K562 (cell line): ENCODE results near the gene ZNF652. TPM values are rescaled to one million over a fixed set of nuclear protein-coding genes. Genes with fewer than 3 reads are reported as not detected.

ENCODE experiments used
- ATF1 ChIP-seq, 2 experiments: fragments of 450-650 bp in 1 of 2; IDR thresholded peaks; 2 replicates each; pipeline ENCODE4 v1.6.1; 2016; ENCODE audit warnings: missing compliant biosample characterization in 1 of 2, missing genetic modification characterization in 1 of 2
- CREM ChIP-seq: IDR thresholded peaks from 2 replicates; pipeline ENCODE4 v1.6.1; 2014; ENCODE audit warnings: antibody characterized with exemption, low read depth
- GATA2 ChIP-seq: sonication (generic); formaldehyde crosslinking; IDR thresholded peaks from 2 replicates; pipeline ENCODE4 v1.4.0; 2020; ENCODE audit warnings: mild to moderate bottlenecking, missing genetic modification reagents
- GTF2F1 ChIP-seq: IDR thresholded peaks from 2 replicates; pipeline ENCODE4 v1.6.1; 2011; ENCODE audit warnings: low read depth, low read length, improper control_type of control experiment
- HNRNPH1 ChIP-seq: fragments of 200-400 bp; formaldehyde crosslinking; optimal IDR thresholded peaks from 2 replicates; pipeline ENCODE3; 2017; ENCODE audit warnings: low read depth, mild to moderate bottlenecking, low read length, moderate library complexity
- ILK ChIP-seq: fragments of 450-650 bp; IDR thresholded peaks from 2 replicates; pipeline ENCODE4 v1.6.1; 2016; ENCODE audit warnings: missing genetic modification characterization, low read depth, mild to moderate bottlenecking, missing compliant biosample characterization, moderate library complexity, borderline replicate concordance
- MEF2A ChIP-seq: IDR thresholded peaks from 2 replicates; pipeline ENCODE4 v1.6.1; 2011; ENCODE audit warnings: low read depth, mild to moderate bottlenecking, low read length, moderate library complexity; ENCODE audit not compliant: control insufficient read depth
- NCOA6 ChIP-seq: fragments of 450-650 bp; IDR thresholded peaks from 2 replicates; pipeline ENCODE4 v1.6.1; 2017; ENCODE audit warnings: mild to moderate bottlenecking
- YBX1 ChIP-seq: fragments of 450-650 bp; IDR thresholded peaks from 2 replicates; pipeline ENCODE4 v1.7.1; 2016; ENCODE audit warnings: mild to moderate bottlenecking
- ZNF12 ChIP-seq: sonication (generic); formaldehyde crosslinking; IDR thresholded peaks from 2 replicates; pipeline ENCODE4 v1.4.0; 2020; ENCODE audit warnings: mild to moderate bottlenecking, missing genetic modification reagents
- ZNF583 ChIP-seq: fragments of 250-450 bp; sonication (Bioruptor Pico); IDR thresholded peaks from 2 replicates; pipeline ENCODE4 v1.4.0; 2020
- ZNF668 ChIP-seq: fragments of 250-450 bp; sonication (Bioruptor Pico); IDR thresholded peaks from 2 replicates; pipeline ENCODE4 v1.8.0; 2022; ENCODE audit warnings: mild to moderate bottlenecking, inconsistent platforms
- polyA plus RNA-seq, 8 experiments: library from polyadenylated mRNA; depleted of rRNA in 4 of 8; stranded (reverse) in 5 of 8; unstranded in 3 of 8; fragments of >200 nt; fragmentation: Nextera tagmentation in 2 of 8; fragmentation: Illumina TruSeq in 1 of 8; extraction: Ambion mirVana in 2 of 8; extraction: Trizol in 1 of 8; gene quantifications; 2 replicates each; pipeline versions ENCODE4 v1.2.1 to v1.2.3, GENCODE V29; 2011 to 2014; ENCODE audit warnings: inconsistent platforms in 1 of 8, missing spikeins in 1 of 8
- total RNA-seq, 7 experiments: library from RNA; depleted of rRNA in 6 of 7; stranded (reverse); fragments of >200 nt in 6 of 7; fragmentation: Illumina TruSeq in 2 of 7; extraction: Trizol in 2 of 7; gene quantifications; 2 replicates each; pipeline versions ENCODE4 v1.2.1 to v1.2.3, GENCODE V29; 2011 to 2021; ENCODE audit warnings: low replicate concordance in 1 of 7
- TF ChIP-seq, protein P1 (sequence below), 2 experiments: fragments of 450-650 bp; IDR thresholded peaks; 2 replicates each; pipeline ENCODE4 v1.6.1; 2016; ENCODE audit warnings: mild to moderate bottlenecking in 2 of 2, borderline replicate concordance in 1 of 2, low read depth in 1 of 2, moderate library complexity in 1 of 2
- TF ChIP-seq, protein P2 (sequence below): fragments of 250-450 bp; sonication (Bioruptor Pico); IDR thresholded peaks from 2 replicates; pipeline ENCODE4 v1.4.0; 2020; ENCODE audit warnings: mild to moderate bottlenecking, moderate library complexity
- TF ChIP-seq, protein P3 (sequence below): fragments of 250-450 bp; sonication (Bioruptor Pico); IDR thresholded peaks from 2 replicates; pipeline ENCODE4 v1.6.1; 2021; ENCODE audit warnings: mild to moderate bottlenecking
- TF ChIP-seq, protein P4 (sequence below): fragments of 250-450 bp; sonication (Bioruptor Pico); IDR thresholded peaks from 2 replicates; pipeline ENCODE4 v1.5.0; 2022; ENCODE audit warnings: mild to moderate bottlenecking

ZNF652 gene
- total and polyA plus RNA-seq, 9 of the 15 experiments (the other 6 are each of a cell fraction or from before 2014, with no cell fraction given): 5.1 to 15.5 (median 7.8) TPM

- TF ChIP-seq, protein P1, sequence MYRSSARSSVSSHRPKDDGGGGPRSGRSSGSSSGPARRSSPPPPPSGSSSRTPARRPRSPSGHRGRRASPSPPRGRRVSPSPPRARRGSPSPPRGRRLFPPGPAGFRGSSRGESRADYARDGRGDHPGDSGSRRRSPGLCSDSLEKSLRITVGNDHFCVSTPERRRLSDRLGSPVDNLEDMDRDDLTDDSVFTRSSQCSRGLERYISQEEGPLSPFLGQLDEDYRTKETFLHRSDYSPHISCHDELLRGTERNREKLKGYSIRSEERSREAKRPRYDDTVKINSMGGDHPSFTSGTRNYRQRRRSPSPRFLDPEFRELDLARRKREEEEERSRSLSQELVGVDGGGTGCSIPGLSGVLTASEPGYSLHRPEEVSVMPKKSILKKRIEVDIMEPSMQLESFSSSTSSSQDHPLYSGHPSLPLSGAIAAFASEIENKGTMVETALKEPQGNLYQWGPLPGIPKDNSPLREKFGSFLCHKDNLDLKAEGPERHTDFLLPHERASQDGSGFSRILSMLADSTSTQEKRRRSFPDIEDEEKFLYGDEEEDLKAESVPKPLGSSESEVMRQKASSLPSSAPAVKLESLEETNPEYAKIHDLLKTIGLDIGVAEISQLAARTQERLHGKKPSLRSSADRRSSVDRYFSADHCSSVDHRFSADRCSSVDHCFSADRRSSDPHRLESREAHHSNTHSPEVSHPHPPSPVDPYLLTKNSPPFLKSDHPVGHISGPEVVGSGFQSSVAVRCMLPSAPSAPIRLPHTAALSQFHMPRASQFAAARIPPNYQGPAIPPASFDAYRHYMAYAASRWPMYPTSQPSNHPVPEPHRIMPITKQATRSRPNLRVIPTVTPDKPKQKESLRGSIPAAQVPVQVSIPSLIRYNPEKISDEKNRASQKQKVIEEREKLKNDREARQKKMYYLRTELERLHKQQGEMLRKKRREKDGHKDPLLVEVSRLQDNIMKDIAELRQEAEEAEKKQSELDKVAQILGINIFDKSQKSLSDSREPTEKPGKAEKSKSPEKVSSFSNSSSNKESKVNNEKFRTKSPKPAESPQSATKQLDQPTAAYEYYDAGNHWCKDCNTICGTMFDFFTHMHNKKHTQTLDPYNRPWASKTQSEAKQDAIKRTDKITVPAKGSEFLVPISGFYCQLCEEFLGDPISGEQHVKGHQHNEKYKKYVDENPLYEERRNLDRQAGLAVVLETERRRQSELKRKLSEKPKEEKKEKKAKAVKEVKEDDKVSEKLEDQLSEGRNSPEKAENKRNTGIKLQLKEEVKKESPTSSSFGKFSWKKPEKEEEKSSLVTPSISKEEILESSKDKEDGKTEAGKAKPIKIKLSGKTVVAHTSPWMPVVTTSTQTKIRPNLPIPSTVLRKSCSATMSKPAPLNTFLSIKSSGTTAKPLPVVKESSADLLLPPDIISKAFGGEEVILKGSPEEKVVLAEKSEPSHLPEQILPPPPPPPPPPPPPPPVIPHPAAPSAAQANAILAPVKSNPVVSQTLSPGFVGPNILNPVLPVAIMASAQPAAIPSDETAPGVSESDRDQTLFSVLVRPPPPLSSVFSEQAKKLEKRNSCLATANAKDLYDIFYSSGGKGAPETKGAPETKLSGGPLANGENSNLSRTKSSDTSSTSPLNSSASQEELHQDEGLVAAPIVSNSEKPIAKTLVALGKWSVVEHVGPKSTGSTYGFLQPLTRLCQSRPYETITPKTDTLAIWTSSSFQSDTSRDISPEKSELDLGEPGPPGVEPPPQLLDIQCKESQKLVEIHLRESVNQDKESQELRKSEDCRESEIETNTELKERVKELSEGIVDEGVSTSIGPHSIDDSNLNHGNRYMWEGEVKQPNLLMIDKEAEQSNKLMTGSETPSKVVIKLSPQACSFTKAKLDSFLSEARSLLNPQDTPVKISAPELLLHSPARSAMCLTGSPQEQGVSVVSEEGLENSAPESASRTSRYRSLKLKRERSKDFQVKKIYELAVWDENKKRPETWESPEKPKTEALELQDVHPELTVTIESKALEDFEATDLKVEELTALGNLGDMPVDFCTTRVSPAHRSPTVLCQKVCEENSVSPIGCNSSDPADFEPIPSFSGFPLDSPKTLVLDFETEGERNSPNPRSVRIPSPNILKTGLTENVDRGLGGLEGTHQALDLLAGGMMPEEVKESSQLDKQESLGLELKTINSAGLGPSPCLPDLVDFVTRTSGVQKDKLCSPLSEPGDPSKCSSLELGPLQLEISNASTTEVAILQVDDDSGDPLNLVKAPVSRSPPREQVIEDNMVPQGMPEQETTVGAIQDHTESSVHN (IDR thresholded peaks at IDR 0.05; ENCODE audit: borderline replicate concordance in 1 of 2, low read depth in 1 of 2): no peak
- TF ChIP-seq NCOA6 (no peak), HNRNPH1 (no peak), ILK (tag) (no peak), GTF2F1 (no peak), ZNF668 (CRISPR knock-in tag) (no peak), ATF1 (CRISPR knock-in tag; IDR thresholded peaks at IDR 0.05) (no peak), ATF1 (tag; IDR thresholded peaks at IDR 0.05) (no peak), ZNF12 (no peak), YBX1 (no peak), MEF2A (no peak), CREM (no peak), ZNF583 (CRISPR knock-in tag) (no peak), GATA2 (CRISPR knock-in tag) (no peak)
- TF ChIP-seq, protein P2, sequence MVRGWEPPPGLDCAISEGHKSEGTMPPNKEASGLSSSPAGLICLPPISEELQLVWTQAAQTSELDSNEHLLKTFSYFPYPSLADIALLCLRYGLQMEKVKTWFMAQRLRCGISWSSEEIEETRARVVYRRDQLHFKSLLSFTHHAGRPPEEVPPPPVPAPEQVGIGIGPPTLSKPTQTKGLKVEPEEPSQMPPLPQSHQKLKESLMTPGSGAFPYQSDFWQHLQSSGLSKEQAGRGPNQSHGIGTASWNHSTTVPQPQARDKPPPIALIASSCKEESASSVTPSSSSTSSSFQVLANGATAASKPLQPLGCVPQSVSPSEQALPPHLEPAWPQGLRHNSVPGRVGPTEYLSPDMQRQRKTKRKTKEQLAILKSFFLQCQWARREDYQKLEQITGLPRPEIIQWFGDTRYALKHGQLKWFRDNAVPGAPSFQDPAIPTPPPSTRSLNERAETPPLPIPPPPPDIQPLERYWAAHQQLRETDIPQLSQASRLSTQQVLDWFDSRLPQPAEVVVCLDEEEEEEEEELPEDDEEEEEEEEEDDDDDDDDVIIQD (CRISPR knock-in tag): no peak
- TF ChIP-seq, protein P3, sequence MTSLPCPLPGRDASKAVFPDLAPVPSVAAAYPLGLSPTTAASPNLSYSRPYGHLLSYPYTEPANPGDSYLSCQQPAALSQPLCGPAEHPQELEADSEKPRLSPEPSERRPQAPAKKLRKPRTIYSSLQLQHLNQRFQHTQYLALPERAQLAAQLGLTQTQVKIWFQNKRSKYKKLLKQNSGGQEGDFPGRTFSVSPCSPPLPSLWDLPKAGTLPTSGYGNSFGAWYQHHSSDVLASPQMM (CRISPR knock-in tag): no peak
- TF ChIP-seq, protein P4, sequence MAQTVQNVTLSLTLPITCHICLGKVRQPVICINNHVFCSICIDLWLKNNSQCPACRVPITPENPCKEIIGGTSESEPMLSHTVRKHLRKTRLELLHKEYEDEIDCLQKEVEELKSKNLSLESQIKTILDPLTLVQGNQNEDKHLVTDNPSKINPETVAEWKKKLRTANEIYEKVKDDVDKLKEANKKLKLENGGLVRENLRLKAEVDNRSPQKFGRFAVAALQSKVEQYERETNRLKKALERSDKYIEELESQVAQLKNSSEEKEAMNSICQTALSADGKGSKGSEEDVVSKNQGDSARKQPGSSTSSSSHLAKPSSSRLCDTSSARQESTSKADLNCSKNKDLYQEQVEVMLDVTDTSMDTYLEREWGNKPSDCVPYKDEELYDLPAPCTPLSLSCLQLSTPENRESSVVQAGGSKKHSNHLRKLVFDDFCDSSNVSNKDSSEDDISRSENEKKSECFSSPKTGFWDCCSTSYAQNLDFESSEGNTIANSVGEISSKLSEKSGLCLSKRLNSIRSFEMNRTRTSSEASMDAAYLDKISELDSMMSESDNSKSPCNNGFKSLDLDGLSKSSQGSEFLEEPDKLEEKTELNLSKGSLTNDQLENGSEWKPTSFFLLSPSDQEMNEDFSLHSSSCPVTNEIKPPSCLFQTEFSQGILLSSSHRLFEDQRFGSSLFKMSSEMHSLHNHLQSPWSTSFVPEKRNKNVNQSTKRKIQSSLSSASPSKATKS: no peak
These were observed 46.0 kb upstream of the ZNF652 start (continued) for GRCh38 chr17:49407981-49408501.
